Liver (tissue), 9 donors: Measurements from ENCODE around the gene TPH1. TPM values are rescaled to one million over a fixed set of nuclear protein-coding genes. Genes with fewer than 3 reads are reported as not detected.

ENCODE experiments used
- DNase-seq: peaks from one replicate; pipeline ENCODE4 v3.0.0-alpha.2; 2017; ENCODE audit warnings: low spot score
- H3K27ac ChIP-seq, 2 donors: one replicate each; pipeline ENCODE4 v1.7.0; 2013; ENCODE audit warnings: inconsistent platforms in 2 of 2, low read length in 2 of 2, control low read depth in 1 of 2, low read depth in 1 of 2, mild to moderate bottlenecking in 1 of 2
- H3K27me3 ChIP-seq, 4 donors: one replicate each; pipeline versions ENCODE4 v1.6.1 to v1.7.0; 2013; ENCODE audit warnings: low read length in 3 of 4, inconsistent platforms in 1 of 4, mild to moderate bottlenecking in 1 of 4, moderate library complexity in 1 of 4; ENCODE audit not compliant: control insufficient read depth in 4 of 4, insufficient read depth in 4 of 4
- H3K36me3 ChIP-seq, 4 donors: one replicate each; pipeline versions ENCODE4 v1.6.1 to v1.7.0; 2013; ENCODE audit warnings: low read length in 3 of 4, mild to moderate bottlenecking in 3 of 4, low read depth in 1 of 4, moderate library complexity in 1 of 4; ENCODE audit not compliant: control insufficient read depth in 4 of 4, insufficient read depth in 3 of 4
- H3K4me1 ChIP-seq, 4 donors: one replicate each; pipeline versions ENCODE4 v1.6.1 to v1.7.0; 2013; ENCODE audit warnings: low read length in 3 of 4, mild to moderate bottlenecking in 3 of 4, moderate library complexity in 1 of 4; ENCODE audit not compliant: control insufficient read depth in 4 of 4, insufficient read depth in 4 of 4
- H3K4me3 ChIP-seq, 3 donors: one replicate each; pipeline versions ENCODE4 v1.6.1 to v1.7.0; 2013; ENCODE audit warnings: low read length in 3 of 3, control low read depth in 1 of 3, low read depth in 1 of 3, mild to moderate bottlenecking in 1 of 3
- H3K9ac ChIP-seq, 2 donors: one replicate each; pipeline ENCODE4 v1.7.0; 2013; ENCODE audit warnings: low read length in 2 of 2, mild to moderate bottlenecking in 2 of 2, moderate library complexity in 2 of 2, control low read depth in 1 of 2, low read depth in 1 of 2
- H3K9me3 ChIP-seq, 4 donors: one replicate each; pipeline versions ENCODE4 v1.6.1 to v1.7.0; 2013; ENCODE audit warnings: low read length in 3 of 4; ENCODE audit not compliant: control insufficient read depth in 4 of 4
- ATF3 ChIP-seq: IDR thresholded peaks from 2 replicates; pipeline ENCODE4 v1.6.1; 2016; ENCODE audit warnings: antibody characterized with exemption
- EGR1 ChIP-seq, 2 donors: IDR thresholded peaks; 2 replicates each; pipeline ENCODE4 v1.6.1; 2016 to 2018; ENCODE audit warnings: antibody characterized with exemption in 2 of 2, low read depth in 2 of 2
- FOXA1 ChIP-seq: IDR thresholded peaks from 2 replicates; pipeline ENCODE4 v1.6.1; 2016; ENCODE audit warnings: antibody characterized with exemption
- FOXA2 ChIP-seq: IDR thresholded peaks from 2 replicates; pipeline ENCODE4 v1.6.1; 2016; ENCODE audit warnings: antibody characterized with exemption
- GABPA ChIP-seq, 2 donors: IDR thresholded peaks in 1 of 2; conservative IDR thresholded peaks in 1 of 2; 2 replicates each; pipeline ENCODE4 v1.6.1; 2016; ENCODE audit warnings: antibody characterized with exemption in 2 of 2, mild to moderate bottlenecking in 1 of 2, moderate library complexity in 1 of 2
- HNF4A ChIP-seq, 2 donors: conservative IDR thresholded peaks; 2 replicates each; pipeline ENCODE4 v1.6.1; 2016; ENCODE audit warnings: antibody characterized with exemption in 2 of 2, mild to moderate bottlenecking in 2 of 2
- JUND ChIP-seq, 2 donors: IDR thresholded peaks; 2 replicates each; pipeline ENCODE4 v1.6.1; 2016; ENCODE audit warnings: antibody characterized with exemption in 2 of 2
- MAX ChIP-seq: IDR thresholded peaks from 2 replicates; pipeline ENCODE4 v1.6.1; 2016; ENCODE audit warnings: antibody characterized with exemption
- NR2F2 ChIP-seq: IDR thresholded peaks from 2 replicates; pipeline ENCODE4 v1.6.1; 2016; ENCODE audit warnings: antibody characterized with exemption
- RAD21 ChIP-seq, 2 donors: IDR thresholded peaks; 2 replicates each; pipeline ENCODE4 v1.6.1; 2016; ENCODE audit warnings: antibody characterized with exemption in 2 of 2, mild to moderate bottlenecking in 2 of 2
- REST ChIP-seq: IDR thresholded peaks from 2 replicates; pipeline ENCODE4 v1.6.1; 2016; ENCODE audit warnings: antibody characterized with exemption, mild to moderate bottlenecking
- RXRA ChIP-seq, 2 donors: IDR thresholded peaks; 2 replicates each; pipeline ENCODE4 v1.6.1; 2017 to 2018; ENCODE audit warnings: antibody characterized with exemption in 2 of 2, mild to moderate bottlenecking in 1 of 2
- SP1 ChIP-seq: IDR thresholded peaks from 2 replicates; pipeline ENCODE4 v1.6.1; 2018; ENCODE audit warnings: antibody characterized with exemption, mild to moderate bottlenecking
- TAF1 ChIP-seq: conservative IDR thresholded peaks from 2 replicates; pipeline ENCODE4 v1.6.1; 2016; ENCODE audit warnings: antibody characterized with exemption, mild to moderate bottlenecking
- YY1 ChIP-seq: IDR thresholded peaks from 2 replicates; pipeline ENCODE4 v1.6.1; 2016; ENCODE audit warnings: antibody characterized with exemption, mild to moderate bottlenecking
- ZBTB33 ChIP-seq: IDR thresholded peaks from 2 replicates; pipeline ENCODE4 v1.6.1; 2016; ENCODE audit warnings: antibody characterized with exemption
- WGBS: extraction: QIAGEN DNeasy Blood & Tissue Kit; methylation state at CpG from one replicate; pipeline ENCODE4 v1.1.7; 2013; 5-methylcytosine and 5-hydroxymethylcytosine counted together
- polyA plus RNA-seq, 2 donors: library from polyadenylated mRNA; stranded (reverse) in 1 of 2; unstranded in 1 of 2; fragments of 200-250 nt in 1 of 2; fragments of >200 nt in 1 of 2; fragmentation: Nextera tagmentation in 1 of 2; extraction: Ambion mirVana in 1 of 2; gene quantifications; one replicate each; pipeline versions ENCODE4 v1.2.1 to v1.2.3, GENCODE V29; 2013 to 2015
- total RNA-seq, 2 donors: library from RNA; depleted of rRNA; stranded (reverse); fragments of >200 nt; gene quantifications; one replicate each; pipeline ENCODE4 v1.2.3, GENCODE V29; 2014
- donor health status: healthy.
- donor health status: healthy.
- donor health status: healthy.
- donor health status: healthy.
- donor health status: healthy.

The TPH1 gene
- total and polyA plus RNA-seq, 4 donors, result 0.01 to 0.19 (median 0.10) TPM

- Histone ChIP-seq H3K27ac (no peak overlapping the region), H3K4me3 (no peak overlapping the region), H3K4me1 (peaks cover 0 to 6% (median 3%) of the 10 kb centered on the region in 4 donors), H3K36me3 (no peaks in the 10 kb centered on the region), H3K9me3 (no peaks in the 10 kb centered on the region), H3K9ac (no peak overlapping the region), H3K27me3 (no peaks in the 10 kb centered on the region)
- 92% methylated on average over 1 of the region's 1 CpG for WGBS
- no peak for DNase-seq
- TF ChIP-seq TAF1, result no peak
- no peak for TF ChIP-seq REST
- no peak for TF ChIP-seq NR2F2
- TF ChIP-seq MAX, result no peak
- no peak for TF ChIP-seq FOXA2
- no peak for TF ChIP-seq JUND (IDR thresholded peaks at IDR 0.05)
- no peak for TF ChIP-seq YY1
- no peak for TF ChIP-seq RXRA (IDR thresholded peaks at IDR 0.05)
- no peak for TF ChIP-seq ATF3
- TF ChIP-seq SP1, result no peak
- TF ChIP-seq ZBTB33, result no peak
- TF ChIP-seq EGR1 (IDR thresholded peaks at IDR 0.05; ENCODE audit: low read depth in 2 of 2), result no peak
- no peak for TF ChIP-seq FOXA1
- no peak for TF ChIP-seq HNF4A (conservative IDR thresholded peaks at IDR 0.05)
Observed at GRCh38 chr11:18056561-18057181, 10.6 kb upstream of the TPH1 start.

GRCh38 chr11:18054511-18055103 is 8.5 kb upstream of the TPH1 start:
- H3K4me1 ChIP-seq, result no peaks in the 10 kb centered on the region
- TF ChIP-seq EGR1 (IDR thresholded peaks at IDR 0.05; ENCODE audit: low read depth in 2 of 2) (no peak), REST (no peak), HNF4A (conservative IDR thresholded peaks at IDR 0.05) (no peak), NR2F2 (no peak), ATF3 (no peak), RXRA (IDR thresholded peaks at IDR 0.05) (no peak), RAD21 (IDR thresholded peaks at IDR 0.05) (no peak), FOXA2 (no peak), ZBTB33 (no peak), GABPA (IDR thresholded peaks at IDR 0.05 in 1 of 2, conservative IDR thresholded peaks at IDR 0.05 in 1 of 2) (no peak), JUND (IDR thresholded peaks at IDR 0.05) (no peak)

More at GRCh38 chr11:18054511-18055103, 8.5 kb upstream of the TPH1 start:
- 93% methylated on average over 10 of the region's 10 CpGs for WGBS
- no peak overlapping the region for H3K27ac ChIP-seq
- no peaks in the 10 kb centered on the region for H3K27me3 ChIP-seq
- no peaks in the 10 kb centered on the region for H3K36me3 ChIP-seq
- no peak overlapping the region for H3K4me3 ChIP-seq
- no peak overlapping the region for H3K9ac ChIP-seq
- no peaks in the 10 kb centered on the region for H3K9me3 ChIP-seq
- DNase-seq, result no peak
